Gastrocnemius medialis (tissue), 4 donors: ENCODE data around the gene FUS. TPM values are rescaled to one million over a fixed set of nuclear protein-coding genes. Genes with fewer than 3 reads are reported as not detected.
A peak's percentile ranks its signal among the peaks of the same experiment; 100 is the strongest.

Source experiments
- ATAC-seq, 2 donors: fragments of 150-250 bp; one replicate each; pipeline ENCODE4 v1.9.1; 2016
- DNase-seq, 2 donors: peaks; one replicate each; pipeline ENCODE4 v3.0.0-alpha.2; 2019
- H3K27ac ChIP-seq, 4 donors: fragments of 200-600 bp; sonication (generic); 1 replicate in 1 of 4; 2 replicates in 3 of 4; pipeline ENCODE4 v1.5.1; 2016 to 2018; ENCODE audit warnings: mild to moderate bottlenecking in 2 of 4, moderate library complexity in 1 of 4
- H3K27me3 ChIP-seq, 3 donors: fragments of 200-600 bp; sonication (generic) in 2 of 3; 1 replicate in 1 of 3; 2 replicates in 2 of 3; pipeline versions ENCODE4 v1.5.1 to v1.6.0; 2016 to 2019; ENCODE audit warnings: mild to moderate bottlenecking in 1 of 3, moderate library complexity in 1 of 3
- H3K36me3 ChIP-seq, 2 donors: fragments of 200-600 bp; sonication (generic) in 1 of 2; one replicate each; pipeline ENCODE4 v1.5.1; 2017 to 2018
- H3K4me1 ChIP-seq, 2 donors: fragments of 200-600 bp; sonication (generic) in 1 of 2; one replicate each; pipeline ENCODE4 v1.5.1; 2016 to 2017; ENCODE audit warnings: mild to moderate bottlenecking in 2 of 2
- H3K4me3 ChIP-seq, 4 donors: fragments of 200-600 bp; sonication (generic) in 3 of 4; 1 replicate in 1 of 4; 2 replicates in 3 of 4; pipeline ENCODE4 v1.5.1; 2016 to 2019; ENCODE audit warnings: mild to moderate bottlenecking in 2 of 4
- H3K9me3 ChIP-seq, 3 donors: fragments of 200-600 bp; sonication (generic) in 2 of 3; 1 replicate in 1 of 3; 2 replicates in 2 of 3; pipeline ENCODE4 v1.5.1; 2016 to 2019
- CTCF ChIP-seq, 5 experiments: fragments of 450-650 bp in 3 of 5; fragments of 200-600 bp in 2 of 5; sonication (generic) in 2 of 5; IDR thresholded peaks in 4 of 5; conservative IDR thresholded peaks in 1 of 5; 1 replicate in 4 of 5; 2 replicates in 1 of 5; pipeline ENCODE4 v1.5.1; 2016 to 2019; ENCODE audit warnings: antibody characterized with exemption in 5 of 5, mild to moderate bottlenecking in 3 of 5, moderate library complexity in 3 of 5
- POLR2A ChIP-seq, 2 donors: fragments of 450-650 bp; IDR thresholded peaks; one replicate each; pipeline ENCODE4 v1.6.1; 2017; ENCODE audit warnings: antibody characterized with exemption in 2 of 2, mild to moderate bottlenecking in 2 of 2, moderate library complexity in 2 of 2
- in situ Hi-C, 4 donors: fragments of 200-750 bp; cut with MboI; loops; one replicate each; pipeline versions ENCODE4 v1.15.0 to v1.8.0; 2017; ENCODE audit warnings: low sequenced_read_pairs in 4 of 4
- intact Hi-C: fragments of 100-400 bp; cut with DNase I; formaldehyde crosslinking; loops from one replicate; pipeline ENCODE4 v1.15.1; 2023; ENCODE audit warnings: low total_unique reads
- total RNA-seq, 4 donors: library from RNA; depleted of rRNA; stranded (reverse); fragments of >200 nt; gene quantifications; one replicate each; pipeline versions ENCODE4 v1.1.0 to v1.2.3, GENCODE V29; 2016

The FUS gene
- total RNA-seq, 4 donors from 2014 or later: 20.6 to 45.9 (median 35.1) TPM

- no peak overlapping the region for H3K27ac ChIP-seq
- H3K4me1 ChIP-seq: peaks cover 32 to 46% of the 10 kb centered on the region in 2 donors
These were observed 4.9 kb downstream of the FUS start for GRCh38 chr16:31184888-31185287.

GRCh38 chr16:31185339-31185738 lies 5.4 kb downstream of the FUS start:
- no peaks in the 10 kb centered on the region for H3K27me3 ChIP-seq
- in situ Hi-C loops (loop anchor here in 2 of 4 donors (10.0 to 25.0 kb wide), 2 partner anchors 259 to 677 kb away; partner anchors contain the start of genes ZNF267 (in 2 of the 2) and ZNF843 (in 1 of the 2)), intact Hi-C loops (no loop called here)
- no peak overlapping the region for H3K4me3 ChIP-seq
- TF ChIP-seq CTCF (IDR thresholded peaks at IDR 0.05 in 4 of 5, conservative IDR thresholded peaks at IDR 0.05 in 1 of 5) (no peak), POLR2A (IDR thresholded peaks at IDR 0.05) (no peak)
- H3K36me3 ChIP-seq: peaks cover 2 to 82% of the 10 kb centered on the region in 2 donors
- no peak overlapping the region for H3K27ac ChIP-seq
- H3K9me3 ChIP-seq: no peaks in the 10 kb centered on the region
- DNase-seq (no peak), ATAC-seq (no peak)
- H3K4me1 ChIP-seq: peaks cover 32 to 46% of the 10 kb centered on the region in 2 donors

More at GRCh38 chr16:31184888-31185287, 4.9 kb downstream of the FUS start:
- in situ Hi-C loops: loop anchor here in 2 of 4 donors (10.0 to 25.0 kb wide), 2 partner anchors 260 to 677 kb away; partner anchors contain the start of genes ZNF267 (in 2 of the 2) and ZNF843 (in 1 of the 2)
- DNase-seq (no peak), ATAC-seq (no peak)
- Histone ChIP-seq H3K9me3 (no peaks in the 10 kb centered on the region), H3K27me3 (no peaks in the 10 kb centered on the region), H3K36me3 (peaks cover 2 to 77% of the 10 kb centered on the region in 2 donors), H3K4me3 (no peak overlapping the region)
- intact Hi-C loops: loop anchor here (5.0 kb wide), 1 partner anchor 438 kb away; the partner anchor contains the start of gene PHKG2
- TF ChIP-seq CTCF (IDR thresholded peaks at IDR 0.05 in 4 of 5, conservative IDR thresholded peaks at IDR 0.05 in 1 of 5): no peak
- TF ChIP-seq POLR2A (IDR thresholded peaks at IDR 0.05): no peak

GRCh38 chr16:31186176-31186575 lies 6.2 kb downstream of the FUS start:
- peaks cover 2 to 90% of the 10 kb centered on the region in 2 donors for H3K36me3 ChIP-seq
- in situ Hi-C loops: loop anchor here in 2 of 4 donors (10.0 to 25.0 kb wide), 2 partner anchors 259 to 676 kb away; partner anchors contain the start of genes ZNF267 (in 2 of the 2) and ZNF843 (in 1 of the 2)

GRCh38 chr16:31186930-31187807 lies 7.2 kb downstream of the FUS start:
- peaks cover 22 to 34% of the 10 kb centered on the region in 2 donors for H3K4me1 ChIP-seq
- H3K27ac ChIP-seq: peak overlapping the region in 1 of 4 donors; percentile 38
- DNase-seq (no peak), ATAC-seq (no peak)
- H3K36me3 ChIP-seq: peaks cover 2 to 100% of the 10 kb centered on the region in 2 donors
- H3K4me3 ChIP-seq: no peak overlapping the region
- in situ Hi-C loops: loop anchor here in 2 of 4 donors (10.0 to 25.0 kb wide), 2 partner anchors 258 to 675 kb away; partner anchors contain the start of genes ZNF267 (in 2 of the 2) and ZNF843 (in 1 of the 2)
- intact Hi-C loops: no loop called here
- no peaks in the 10 kb centered on the region for H3K9me3 ChIP-seq
- no peaks in the 10 kb centered on the region for H3K27me3 ChIP-seq
- TF ChIP-seq POLR2A (IDR thresholded peaks at IDR 0.05): no peak
- TF ChIP-seq CTCF (IDR thresholded peaks at IDR 0.05 in 4 of 5, conservative IDR thresholded peaks at IDR 0.05 in 1 of 5): no peak

More at GRCh38 chr16:31186176-31186575, 6.2 kb downstream of the FUS start:
- Histone ChIP-seq H3K27me3 (no peaks in the 10 kb centered on the region), H3K27ac (no peak overlapping the region), H3K4me3 (no peak overlapping the region), H3K4me1 (peaks cover 32 to 43% of the 10 kb centered on the region in 2 donors), H3K9me3 (no peaks in the 10 kb centered on the region)
- DNase-seq: no peak
- TF ChIP-seq CTCF (IDR thresholded peaks at IDR 0.05 in 4 of 5, conservative IDR thresholded peaks at IDR 0.05 in 1 of 5) (no peak), POLR2A (IDR thresholded peaks at IDR 0.05) (no peak)
- no peak for ATAC-seq
- intact Hi-C loops: no loop called here
